ENCODE measurements around the gene PGM5. TPM values are rescaled to one million over a fixed set of nuclear protein-coding genes. Genes with fewer than 3 reads are reported as not detected.

Gene PGM5
- total RNA-seq, 1 experiment from 2014 or later: not detected

- H3K9me3 ChIP-seq (ENCODE audit: insufficient read depth, low read depth): no peaks in the 10 kb centered on the region
- no peaks in the 10 kb centered on the region for H3K79me2 ChIP-seq (ENCODE audit: low read depth)
- no peak overlapping the region for H3K27ac ChIP-seq
- no peaks in the 10 kb centered on the region for H3K4me1 ChIP-seq (replicated peaks; ENCODE audit: insufficient read depth)
- H2AFZ ChIP-seq: no peak overlapping the region
- TF ChIP-seq EZH2 (IDR thresholded peaks at IDR 0.05; ENCODE audit: low read depth) (no peak), CTCF (conservative IDR thresholded peaks at IDR 0.05) (no peak)
- no peaks in the 10 kb centered on the region for H3F3A ChIP-seq (ENCODE audit: insufficient read depth, low read depth)
- no peaks in the 10 kb centered on the region for H3K9me2 ChIP-seq (ENCODE audit: insufficient read depth)
- POLR2A ChIA-PET (ENCODE audit: unreplicated experiment): no interaction called here
- no TSS peak for BruUV-seq (replicated peaks)
- CTCF ChIA-PET: no interaction called here
- no peaks in the 10 kb centered on the region for H3K36me3 ChIP-seq (ENCODE audit: low read depth)
- intact Hi-C loops (cut with micrococcal nuclease; ENCODE audit: unreplicated experiment): no loop called here
- no peaks in the 10 kb centered on the region for H4K20me1 ChIP-seq (ENCODE audit: insufficient read depth)
- no peak overlapping the region for H3K4me3 ChIP-seq
- H3K4me2 ChIP-seq: no peak overlapping the region
- no peak for DNase-seq
- peaks cover 5% of the 10 kb centered on the region; the same call in 1 of the 2 replicates for H3K27me3 ChIP-seq (ENCODE audit: insufficient read depth, low read depth)
These were observed 181.1 kb downstream of the PGM5 start for GRCh38 chr9:68537616-68537880.

GRCh38 chr9:68538200-68538599 is 181.8 kb downstream of the PGM5 start:
- BruUV-seq (replicated peaks): no TSS peak
- Histone ChIP-seq H3K36me3 (ENCODE audit: low read depth) (no peaks in the 10 kb centered on the region), H3K4me1 (replicated peaks; ENCODE audit: insufficient read depth) (no peaks in the 10 kb centered on the region), H3K27ac (no peak overlapping the region), H3F3A (ENCODE audit: insufficient read depth, low read depth) (no peaks in the 10 kb centered on the region), H4K20me1 (ENCODE audit: insufficient read depth) (no peaks in the 10 kb centered on the region), H3K4me3 (no peak overlapping the region), H2AFZ (no peak overlapping the region), H3K27me3 (ENCODE audit: insufficient read depth, low read depth) (peaks cover 5% of the 10 kb centered on the region; the same call in 1 of the 2 replicates), H3K9me3 (ENCODE audit: insufficient read depth, low read depth) (no peaks in the 10 kb centered on the region), H3K4me2 (no peak overlapping the region), H3K9me2 (ENCODE audit: insufficient read depth) (no peaks in the 10 kb centered on the region), H3K79me2 (ENCODE audit: low read depth) (no peaks in the 10 kb centered on the region)
- POLR2A ChIA-PET (ENCODE audit: unreplicated experiment): no interaction called here
- no peak for TF ChIP-seq EZH2 (IDR thresholded peaks at IDR 0.05; ENCODE audit: low read depth)
- no peak for DNase-seq
- CTCF ChIA-PET: no interaction called here
- intact Hi-C loops (cut with micrococcal nuclease; ENCODE audit: unreplicated experiment): no loop called here

GRCh38 chr9:68540712-68541535 is 184.5 kb downstream of the PGM5 start, which contains the start of gene TMEM252:
Gene TMEM252 (minus strand): TSS chr9:68540883. CDS start chr9:68540814, 69 bp downstream.
- no peaks in the 10 kb centered on the region for H3K9me3 ChIP-seq (ENCODE audit: insufficient read depth, low read depth)
- no peaks in the 10 kb centered on the region for H3K79me2 ChIP-seq (ENCODE audit: low read depth)
- no peaks in the 10 kb centered on the region for H3K36me3 ChIP-seq (ENCODE audit: low read depth)
- H3K9me2 ChIP-seq (ENCODE audit: insufficient read depth): no peaks in the 10 kb centered on the region
- H3F3A ChIP-seq (ENCODE audit: insufficient read depth, low read depth): no peaks in the 10 kb centered on the region
- H3K4me1 ChIP-seq (replicated peaks; ENCODE audit: insufficient read depth): no peaks in the 10 kb centered on the region
- ChIA-PET CTCF (no interaction called here), POLR2A (ENCODE audit: unreplicated experiment) (no interaction called here)
- TF ChIP-seq EZH2 (IDR thresholded peaks at IDR 0.05; ENCODE audit: low read depth): no peak
- TF ChIP-seq CTCF (conservative IDR thresholded peaks at IDR 0.05): no peak
- intact Hi-C loops (cut with micrococcal nuclease; ENCODE audit: unreplicated experiment): no loop called here
- H3K4me2 ChIP-seq: no peak within 1 kb of the TSS
- no peaks in the 10 kb centered on the region for H4K20me1 ChIP-seq (ENCODE audit: insufficient read depth)
- no peak within 1 kb of the TSS for H3K27ac ChIP-seq
- no peak within 1 kb of the TSS for H3K4me3 ChIP-seq
- H2AFZ ChIP-seq: no peak within 1 kb of the TSS
- no TSS peak for BruUV-seq (replicated peaks)
- H3K27me3 ChIP-seq (ENCODE audit: insufficient read depth, low read depth): 0 out of 2 replicates have a peak, but pooled peaks cover 12% of the 10 kb centered on the region
- DNase-seq: no peak

GRCh38 chr9:68541568-68541967 is 185.2 kb downstream of the PGM5 start:
- 0 out of 2 replicates have a peak, but pooled peaks cover 12% of the 10 kb centered on the region for H3K27me3 ChIP-seq (ENCODE audit: insufficient read depth, low read depth)
- H3K4me2 ChIP-seq: no peak overlapping the region
- DNase-seq: no peak
- no peaks in the 10 kb centered on the region for H3K4me1 ChIP-seq (replicated peaks; ENCODE audit: insufficient read depth)
- intact Hi-C loops (cut with micrococcal nuclease; ENCODE audit: unreplicated experiment): no loop called here
- no peaks in the 10 kb centered on the region for H3K9me3 ChIP-seq (ENCODE audit: insufficient read depth, low read depth)
- no peaks in the 10 kb centered on the region for H3K9me2 ChIP-seq (ENCODE audit: insufficient read depth)
- POLR2A ChIA-PET (ENCODE audit: unreplicated experiment): no interaction called here
- H3K27ac ChIP-seq: no peak overlapping the region
- CTCF ChIA-PET: no interaction called here
- H2AFZ ChIP-seq: no peak overlapping the region
- H3K36me3 ChIP-seq (ENCODE audit: low read depth): no peaks in the 10 kb centered on the region
- BruUV-seq (replicated peaks): no TSS peak
- no peaks in the 10 kb centered on the region for H3K79me2 ChIP-seq (ENCODE audit: low read depth)
- TF ChIP-seq EZH2 (IDR thresholded peaks at IDR 0.05; ENCODE audit: low read depth): no peak
- TF ChIP-seq CTCF (conservative IDR thresholded peaks at IDR 0.05): no peak
- H4K20me1 ChIP-seq (ENCODE audit: insufficient read depth): no peaks in the 10 kb centered on the region
- no peaks in the 10 kb centered on the region for H3F3A ChIP-seq (ENCODE audit: insufficient read depth, low read depth)
- H3K4me3 ChIP-seq: no peak overlapping the region
